HL-60/S4 (cell line): Measurements from ENCODE around the gene UBE4B.

Source experiments
- in situ Hi-C: fragments of 300-500 bp; cut with MboI; formaldehyde crosslinking; loops from 2 replicates; pipeline ENCODE4 v1.14.3; 2022; ENCODE audit warnings: low sequenced_read_pairs

UBE4B gene

DNA sequence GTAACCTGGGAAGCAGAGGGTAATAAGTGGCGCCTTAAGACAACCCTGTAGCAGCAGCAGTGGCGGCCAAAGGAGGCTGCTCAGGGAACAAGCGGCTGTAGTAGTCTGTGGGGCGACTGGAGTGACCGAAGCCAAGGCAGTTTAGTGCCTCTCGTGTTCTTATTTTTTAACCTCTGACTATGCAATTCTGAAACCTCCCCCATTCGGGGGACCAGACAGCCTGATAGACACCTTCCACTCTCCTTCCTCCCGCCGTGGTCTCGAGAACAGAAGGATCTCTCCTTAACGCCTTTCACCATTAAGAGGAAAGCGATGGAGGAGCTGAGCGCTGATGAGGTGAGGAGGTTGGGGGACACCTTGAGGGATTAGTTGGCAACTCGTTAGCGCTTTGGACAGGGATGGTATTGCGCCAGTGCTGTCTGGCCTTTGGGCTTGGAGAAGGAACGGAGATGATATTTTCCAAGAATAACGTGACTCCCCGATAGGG lies 644 bp downstream of the UBE4B start:
- in situ Hi-C loops = no loop called here

DNA sequence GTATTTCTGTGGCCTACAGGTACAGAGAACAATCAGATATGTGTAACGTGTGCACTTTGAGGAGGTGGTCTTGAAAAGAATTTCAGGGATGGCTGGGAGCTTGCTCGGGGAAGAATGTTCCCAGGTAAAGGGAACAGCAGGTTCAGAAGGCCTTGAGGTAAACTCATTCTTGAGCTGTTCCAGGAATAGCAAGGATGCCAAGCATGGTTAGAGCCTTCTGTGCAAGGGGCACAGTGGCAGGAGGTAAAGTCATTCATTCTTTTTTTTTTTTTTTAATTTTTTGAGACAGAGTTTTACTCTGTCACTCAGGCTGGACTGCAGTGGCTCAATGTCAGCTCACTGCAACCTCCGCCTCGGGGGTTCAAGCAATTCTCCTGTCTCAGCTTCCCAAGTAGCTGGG lies 10.0 kb downstream of the UBE4B start:
- in situ Hi-C loops = no loop called here

DNA sequence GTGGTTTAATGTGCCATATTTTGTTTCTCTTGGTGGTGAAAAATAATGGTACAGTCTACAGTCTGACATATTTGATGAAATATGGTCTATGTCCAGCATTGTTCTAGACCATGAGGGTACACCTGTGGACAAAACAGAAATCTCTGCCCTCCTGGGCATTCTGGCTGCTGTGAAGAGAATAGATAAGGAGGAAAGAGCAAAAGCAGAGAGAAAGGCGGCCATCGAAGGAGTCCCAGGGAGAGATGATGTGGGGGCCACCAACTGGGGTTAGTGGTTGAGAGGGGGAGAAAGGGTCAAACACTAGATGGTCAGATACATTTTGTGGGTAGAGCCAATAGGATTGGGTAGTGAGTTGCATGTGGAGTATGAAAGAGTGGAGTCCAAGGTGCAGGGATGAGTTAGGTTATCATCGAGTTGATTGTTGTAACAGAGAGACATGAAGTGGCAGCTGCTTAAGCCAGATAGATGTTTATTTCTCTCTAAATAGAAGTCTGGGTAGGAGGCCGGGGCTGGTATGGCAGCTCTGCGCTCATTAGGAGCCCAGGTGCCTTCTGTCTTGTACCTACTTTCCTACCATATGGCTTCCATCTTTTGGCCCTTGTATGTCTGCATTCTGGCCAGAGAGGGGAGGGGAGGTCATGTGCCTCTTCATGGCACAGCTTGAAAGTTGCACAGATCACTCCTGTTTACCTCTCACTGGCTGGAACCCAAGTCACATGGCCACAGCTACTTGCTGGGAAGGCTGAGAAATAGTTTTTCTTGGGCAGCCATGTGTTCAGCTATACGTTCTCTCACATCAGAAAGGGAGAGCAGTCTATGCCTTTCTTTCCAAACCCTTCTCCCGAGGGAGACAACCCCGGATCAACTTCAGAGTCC lies 13.0 kb downstream of the UBE4B start:
- in situ Hi-C loops = no loop called here

DNA sequence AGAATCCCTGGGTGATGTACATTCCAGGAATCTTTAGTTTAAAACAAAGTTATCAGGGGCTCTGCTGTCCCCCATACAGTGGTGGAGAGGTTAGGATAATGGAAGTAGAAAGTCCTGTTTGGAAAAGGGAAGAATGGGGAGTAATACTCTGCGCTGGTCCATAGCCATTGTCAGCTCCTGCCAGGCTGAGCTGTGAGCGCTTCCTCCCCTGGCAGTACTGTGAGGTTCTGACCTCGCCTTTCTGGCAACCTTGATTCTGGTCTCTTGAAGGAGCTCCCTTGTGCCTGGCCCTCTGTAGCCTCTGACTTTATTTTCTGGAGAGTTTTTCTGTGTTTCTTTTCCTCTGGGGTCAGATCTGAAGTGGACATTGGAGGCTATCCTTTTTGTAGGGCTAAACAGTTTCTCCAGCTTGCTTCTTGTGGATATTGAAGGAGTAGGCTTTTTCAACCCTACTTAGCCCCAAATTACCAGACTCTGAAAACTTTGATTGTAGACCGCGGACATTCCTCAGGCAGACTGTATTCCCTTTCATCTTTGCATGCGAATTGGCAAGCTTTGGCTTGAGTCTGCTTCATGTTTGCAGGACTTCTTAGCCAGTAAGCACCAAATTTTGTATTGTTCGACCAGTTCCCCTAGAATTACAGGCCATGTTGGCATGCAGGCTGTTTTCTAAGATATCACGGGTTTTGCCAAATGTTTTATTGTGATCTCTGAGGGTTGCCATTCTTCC lies 13.8 kb downstream of the UBE4B start:
- in situ Hi-C loops = no loop called here

DNA sequence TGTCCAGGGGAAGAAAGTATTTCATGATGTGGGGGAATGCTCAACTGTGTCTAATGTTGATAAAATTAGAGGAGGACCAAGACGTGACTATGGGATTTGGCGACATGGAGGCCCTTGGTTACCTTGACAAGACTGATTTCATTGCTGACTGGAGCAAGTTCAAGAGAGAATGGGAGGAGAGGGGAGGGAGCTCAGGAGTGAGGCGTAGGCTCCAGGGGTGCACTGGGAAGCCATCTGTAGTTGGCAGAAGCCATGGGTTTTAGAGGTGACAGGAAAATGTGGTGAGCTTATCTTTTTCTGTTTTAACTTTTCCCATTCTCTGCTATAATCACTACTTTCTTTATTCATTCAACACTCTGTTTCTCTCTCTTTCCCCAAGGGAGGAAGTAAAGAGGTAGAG lies 15.8 kb downstream of the UBE4B start:
- in situ Hi-C loops = no loop called here

DNA sequence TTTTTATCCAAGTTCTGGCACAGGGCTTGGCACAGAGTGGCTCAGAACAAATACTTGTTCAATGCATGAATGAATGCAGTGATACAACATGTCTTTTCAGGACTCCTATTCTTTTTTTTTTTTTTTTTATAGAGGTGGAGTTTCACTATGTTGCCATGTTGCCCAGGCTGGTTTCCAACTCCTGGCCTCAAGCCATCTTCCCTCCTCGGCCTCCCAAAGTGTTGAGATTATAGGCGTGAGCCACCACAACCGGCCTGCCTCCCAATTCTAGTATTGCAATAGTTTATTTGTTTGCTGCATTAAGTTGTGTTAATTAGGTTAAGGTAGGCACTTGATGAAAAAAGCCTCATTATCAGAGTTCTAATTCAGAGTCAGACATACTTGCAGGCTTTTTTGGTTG lies 17.9 kb downstream of the UBE4B start:
- in situ Hi-C loops = no loop called here

DNA sequence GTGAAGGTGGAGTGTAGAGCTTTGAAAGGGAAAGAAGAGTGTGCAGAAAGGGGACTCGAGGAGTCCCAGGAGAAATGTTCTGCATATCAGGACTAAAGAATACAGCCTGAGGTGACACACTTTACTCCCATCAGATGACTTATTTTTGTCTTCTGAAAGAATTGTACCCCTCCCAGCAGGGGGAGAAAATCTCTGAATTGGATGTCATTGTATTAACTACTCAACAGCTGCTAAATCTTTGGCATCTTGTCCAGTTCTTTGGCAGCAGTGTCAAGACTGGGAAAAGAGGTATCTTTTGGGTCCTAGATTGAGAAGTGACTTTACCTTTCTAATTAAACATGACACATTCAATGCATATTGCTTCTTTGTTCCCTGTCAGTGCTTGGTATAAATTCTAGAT lies 18.9 kb downstream of the UBE4B start:
- in situ Hi-C loops = no loop called here

DNA sequence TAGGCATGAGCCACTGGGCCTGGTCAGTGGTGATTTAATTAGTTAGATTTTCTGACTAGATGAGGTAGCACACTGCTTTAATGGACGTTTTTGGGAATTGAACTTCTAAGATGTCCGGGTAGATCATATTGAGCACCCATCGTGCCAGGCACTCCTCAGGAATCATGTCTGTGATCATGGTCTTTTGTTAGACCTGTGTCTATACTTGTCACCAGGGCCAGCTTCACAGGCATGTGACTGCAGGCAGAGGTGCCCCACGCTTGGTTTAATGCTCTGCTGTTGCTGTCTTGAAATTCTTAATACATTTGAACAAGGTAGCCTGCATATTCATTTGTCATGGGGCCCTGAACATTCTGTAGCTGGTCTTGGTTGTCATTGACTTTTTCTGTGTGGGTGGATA lies 19.6 kb downstream of the UBE4B start:
- in situ Hi-C loops = no loop called here

DNA sequence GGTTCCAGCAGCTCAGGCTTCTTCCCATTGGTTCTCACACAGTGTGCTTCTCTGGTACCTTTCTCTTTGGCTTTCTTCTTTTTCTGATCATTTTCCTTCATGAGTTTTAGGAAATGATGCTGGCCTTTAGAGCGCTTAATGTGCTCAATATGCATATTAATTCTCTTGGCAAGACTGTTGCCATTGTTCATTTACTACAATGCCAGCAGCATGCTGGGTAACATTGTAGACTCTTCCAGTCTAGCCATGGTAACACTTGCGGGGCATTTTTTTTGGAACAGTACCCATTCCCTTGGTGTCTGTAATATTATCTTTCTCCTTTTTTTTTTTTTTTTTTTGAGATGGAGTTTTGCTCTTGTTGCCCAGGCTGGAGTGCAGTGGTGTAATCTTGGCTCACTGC lies 21.7 kb downstream of the UBE4B start:
- in situ Hi-C loops = no loop called here

DNA sequence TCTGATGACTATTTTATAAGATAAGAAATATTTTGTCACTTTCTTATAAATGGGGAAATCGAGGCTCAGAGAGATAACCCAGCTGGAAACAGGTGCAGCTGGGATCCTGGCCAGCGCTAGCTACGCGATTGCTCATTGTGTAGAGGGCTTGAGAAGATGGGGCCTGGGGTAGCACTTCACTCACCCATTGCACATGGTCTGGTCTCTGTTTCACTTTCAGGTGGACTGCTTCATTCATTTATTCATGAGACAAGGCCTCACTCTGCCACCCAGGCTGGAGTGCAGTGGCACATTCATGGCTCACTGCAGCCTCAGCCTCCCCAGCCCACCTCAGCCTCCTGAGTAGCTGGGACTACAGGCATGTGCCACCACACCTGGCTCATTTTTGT lies 23.8 kb downstream of the UBE4B start:
- in situ Hi-C loops = no loop called here

DNA sequence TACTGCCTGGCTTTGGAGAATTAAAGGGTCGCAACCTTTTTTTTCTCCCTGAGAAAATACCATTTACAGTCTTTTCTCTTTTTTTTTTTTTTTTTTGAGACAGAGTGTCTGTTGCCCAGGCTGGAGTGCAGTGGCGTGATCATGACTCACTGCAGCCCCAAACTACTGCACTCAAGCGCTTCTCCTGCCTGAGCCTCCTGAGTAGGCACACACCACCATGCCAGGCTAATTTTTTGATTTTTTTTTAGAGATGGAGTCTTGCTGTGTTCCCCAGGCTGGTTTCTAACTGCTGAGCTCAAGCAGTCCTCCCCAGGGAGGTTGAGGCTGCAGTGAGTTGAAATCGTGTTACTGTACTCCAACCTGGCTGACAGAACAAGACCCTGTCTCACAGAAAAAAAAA lies 24.6 kb downstream of the UBE4B start:
- in situ Hi-C loops = no loop called here

DNA sequence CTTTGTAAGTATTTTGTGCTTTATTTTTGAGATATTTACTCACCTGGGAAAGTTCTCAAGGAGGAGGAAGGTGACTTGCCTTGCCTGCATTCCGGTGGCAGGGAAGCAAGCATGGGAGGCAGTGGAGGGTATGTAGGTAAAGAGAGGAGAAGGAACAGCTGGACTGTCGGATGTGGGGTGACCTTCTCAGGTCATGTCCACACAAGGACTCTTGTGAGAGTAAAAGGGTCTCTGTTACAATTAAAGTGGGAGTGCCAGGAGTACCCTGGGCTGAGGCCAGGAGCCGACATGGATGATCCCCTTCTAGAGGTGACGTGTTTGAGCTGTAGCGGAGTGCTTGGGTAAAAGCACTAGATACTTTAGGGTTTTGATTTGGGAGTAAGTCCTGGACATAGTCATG lies 25.0 kb downstream of the UBE4B start:
- in situ Hi-C loops = no loop called here

DNA sequence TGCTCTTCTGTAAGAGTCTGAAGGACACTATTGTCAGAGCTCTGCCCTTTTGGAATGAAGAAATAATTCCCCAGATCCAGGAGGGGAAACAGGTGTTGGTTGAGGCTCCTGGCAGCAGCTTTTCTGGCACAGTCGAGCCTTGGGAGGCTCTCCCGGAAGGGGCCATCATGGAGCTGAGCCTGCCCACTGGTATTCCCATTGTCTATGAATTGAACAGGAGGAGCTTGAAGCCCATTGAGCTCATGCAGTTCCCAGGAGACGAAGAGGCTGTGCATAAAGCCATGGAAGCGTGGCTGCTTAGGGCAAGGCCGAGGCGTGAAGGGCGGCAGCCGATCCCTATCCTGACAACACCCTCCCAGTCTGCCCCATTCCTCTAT lies 26.6 kb downstream of the UBE4B start:
- in situ Hi-C loops = no loop called here

DNA sequence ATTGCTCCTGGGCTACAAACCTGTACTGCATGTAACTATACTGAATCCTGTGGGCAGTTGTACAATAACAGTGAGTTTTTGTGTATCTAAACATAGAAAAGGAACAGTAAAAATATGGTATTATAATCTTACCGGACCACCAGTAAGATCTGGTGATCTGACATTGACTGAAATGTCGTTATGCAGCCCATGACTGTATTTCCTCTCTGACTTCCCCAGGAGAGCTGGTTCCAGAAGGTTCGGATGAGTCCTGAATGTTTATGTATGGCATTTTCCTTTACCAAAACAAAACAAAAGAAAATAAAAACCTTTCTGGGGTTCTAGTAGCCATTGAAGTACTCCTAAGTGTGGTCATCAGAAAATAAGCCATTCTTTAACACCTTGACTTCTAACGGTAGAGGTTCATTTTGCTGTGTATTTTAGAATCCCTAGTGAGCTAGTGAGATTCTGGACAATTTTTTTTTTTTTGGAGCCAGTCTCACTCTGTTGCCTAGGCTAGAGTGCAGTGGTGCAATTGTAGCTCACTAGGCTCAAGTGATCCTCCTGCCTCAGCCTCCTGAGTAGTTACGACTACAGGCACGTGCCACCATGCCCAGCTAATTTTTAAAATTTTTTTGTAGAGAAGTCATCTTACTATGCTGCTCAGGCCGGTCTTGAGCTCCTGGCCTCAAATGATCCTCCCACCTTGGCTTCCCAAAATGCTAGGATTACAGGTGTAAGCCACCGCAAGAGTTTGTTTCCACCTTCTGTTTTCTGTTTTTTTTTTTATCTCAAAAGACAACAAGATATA lies 27.7 kb downstream of the UBE4B start:
- in situ Hi-C loops = no loop called here

DNA sequence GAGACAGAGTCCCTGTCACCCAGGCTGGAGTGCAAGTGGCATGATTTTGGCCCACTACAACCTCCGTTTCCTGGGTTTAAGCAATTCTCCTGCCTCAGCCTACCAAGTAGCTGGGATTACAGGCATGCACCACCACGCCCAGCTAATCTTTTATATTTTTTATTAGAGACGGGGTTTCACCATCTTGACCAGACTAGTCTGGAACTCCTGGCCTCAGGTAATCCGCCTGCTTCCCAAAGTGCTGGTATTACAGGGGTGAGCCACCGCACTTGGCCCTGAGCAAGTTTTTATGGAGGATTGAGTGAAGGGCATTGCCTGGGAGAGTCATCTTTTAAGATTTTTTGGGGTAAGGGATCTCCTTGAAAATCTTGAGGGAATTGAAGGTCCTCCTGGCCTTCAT lies 28.5 kb downstream of the UBE4B start:
- in situ Hi-C loops = no loop called here

DNA sequence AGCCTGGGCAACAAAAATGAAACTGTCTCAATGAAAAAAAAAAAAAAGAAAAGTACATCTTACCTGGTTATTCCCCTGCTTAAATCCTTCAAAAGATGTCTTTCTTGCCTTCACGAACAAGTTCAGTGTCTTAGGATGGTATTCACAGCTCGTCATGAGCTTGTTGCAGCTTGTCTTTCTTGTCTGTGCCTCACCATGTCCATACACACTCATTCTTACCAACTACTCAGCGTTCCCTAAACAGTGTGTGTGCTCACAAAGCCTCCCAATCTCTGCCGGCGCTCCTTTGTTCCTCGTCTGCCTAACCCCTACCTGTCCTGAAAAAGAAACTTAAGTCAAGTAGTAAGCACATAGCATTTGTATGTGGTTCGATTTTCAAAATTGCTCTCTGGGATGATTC lies 31.1 kb downstream of the UBE4B start:
- in situ Hi-C loops = no loop called here

DNA sequence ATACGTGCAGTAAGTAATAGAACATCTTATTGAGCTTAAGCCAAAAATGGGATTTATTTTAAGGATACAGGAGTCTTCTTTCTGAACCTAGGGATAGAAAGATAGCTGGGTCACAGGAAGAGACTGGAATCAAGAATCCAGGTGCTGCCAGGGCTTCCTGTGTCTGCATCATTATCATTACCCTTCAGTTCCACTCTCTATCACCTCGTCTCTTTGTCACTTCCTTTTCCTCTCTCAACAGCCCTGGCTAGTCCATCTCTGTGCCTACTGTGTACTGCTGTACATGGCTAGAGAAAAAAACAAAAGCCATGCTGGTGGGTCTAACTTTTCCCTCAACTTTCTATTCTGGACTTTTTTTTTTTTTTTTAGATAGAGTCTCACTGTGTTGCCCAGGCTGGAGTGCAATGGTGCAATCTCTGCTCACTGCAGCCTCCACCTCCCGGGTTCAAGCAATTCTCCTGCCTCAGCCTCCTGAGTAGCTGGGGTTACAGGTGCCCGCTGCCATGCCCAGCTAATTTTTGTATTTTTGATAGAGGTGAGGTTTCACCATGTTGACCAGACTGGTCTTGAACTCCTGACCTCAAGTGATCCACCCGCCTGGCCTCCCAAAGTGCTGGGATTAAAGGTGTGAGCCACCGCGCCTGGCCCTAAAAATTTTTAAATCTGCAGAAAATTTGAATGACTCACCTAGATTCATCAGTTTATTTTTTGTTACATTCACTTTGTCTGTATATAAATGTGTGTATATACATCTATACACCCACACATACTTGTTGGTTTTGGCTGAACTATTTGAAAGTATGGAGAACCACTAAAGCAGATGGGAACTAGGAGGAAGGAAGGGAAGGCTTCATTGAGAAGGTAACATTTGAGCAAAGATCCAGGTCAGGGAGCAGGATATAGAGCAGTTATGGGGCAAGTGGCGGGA lies 31.9 kb downstream of the UBE4B start:
- in situ Hi-C loops = no loop called here

DNA sequence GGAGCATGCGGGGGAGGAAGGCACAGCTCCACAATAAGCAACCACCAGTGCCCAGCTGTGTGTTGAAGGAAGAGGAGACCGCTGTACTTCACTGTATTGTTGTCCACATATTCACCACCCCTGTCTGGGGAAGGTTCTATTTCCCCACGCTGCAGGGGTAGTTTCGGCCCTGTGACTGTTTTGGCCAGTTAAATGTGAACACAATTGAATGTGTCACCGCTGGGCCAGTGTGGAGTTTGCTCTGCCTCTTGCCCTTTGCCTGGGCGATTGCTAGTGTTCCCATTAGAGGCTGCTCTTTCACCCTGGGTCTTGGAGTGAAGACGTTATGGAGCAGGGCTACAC lies 32.6 kb downstream of the UBE4B start:
- in situ Hi-C loops = no loop called here

DNA sequence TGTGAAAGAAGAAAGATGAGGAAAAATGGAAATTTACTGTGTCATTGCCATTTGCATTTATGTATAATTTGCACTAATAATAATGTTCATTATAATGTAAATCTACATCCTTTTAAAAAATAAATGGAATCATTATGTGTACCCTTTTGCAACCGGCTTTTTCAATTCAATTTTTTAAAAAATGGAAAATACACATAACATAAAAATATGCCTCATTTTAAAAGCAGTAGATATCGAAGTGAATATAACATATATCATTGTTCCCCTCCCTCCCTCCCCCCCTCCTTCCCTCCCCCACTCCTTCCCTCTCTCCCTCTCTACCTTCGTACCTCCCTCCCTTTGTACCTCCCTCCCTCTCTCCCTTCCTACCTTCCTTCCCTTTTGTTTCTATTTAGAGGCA lies 33.0 kb downstream of the UBE4B start:
- in situ Hi-C loops = no loop called here

DNA sequence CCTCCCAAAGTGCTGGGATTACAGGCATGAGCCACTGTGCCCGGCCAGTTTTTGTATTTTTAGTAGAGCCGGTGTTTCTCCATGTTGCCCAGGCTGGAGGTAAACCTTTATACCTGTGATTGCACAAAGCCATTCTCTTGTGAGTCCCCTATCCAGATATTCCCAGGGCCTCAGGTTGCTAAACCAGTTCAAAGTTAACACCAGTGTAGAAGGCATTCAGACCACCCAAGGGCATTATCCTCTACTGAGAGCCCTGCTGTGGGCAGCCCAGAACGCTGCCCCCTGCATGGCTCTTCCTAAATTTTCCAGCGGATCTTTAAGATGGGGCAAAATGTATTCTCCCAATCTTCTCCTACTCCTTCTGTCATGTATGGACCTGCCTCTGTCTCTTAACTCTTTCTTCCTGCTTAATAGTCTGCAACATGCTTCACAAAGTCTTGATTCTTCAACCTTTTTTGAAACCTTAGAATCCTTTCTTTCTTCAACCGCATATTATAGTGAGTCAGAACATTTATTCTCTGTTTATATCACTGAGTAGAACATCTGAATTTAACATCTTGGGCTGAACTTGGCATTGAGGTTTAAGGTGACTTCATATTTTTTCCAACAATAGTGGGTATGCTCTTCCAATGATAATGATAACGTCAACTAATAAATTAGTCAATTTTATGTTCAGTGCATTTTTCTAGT lies 36.0 kb downstream of the UBE4B start:
- in situ Hi-C loops = no loop called here
